ENCODE data around the gene INO80D.

- TF ChIP-seq POLR2A (IDR thresholded peaks at IDR 0.05): no peak
- TF ChIP-seq CTCF (IDR thresholded peaks at IDR 0.05): no peak
Observed at GRCh38 chr2:205975082-205975949, 110.7 kb downstream of the INO80D start.
